T-helper 22 cell (primary cell): ENCODE results near the gene ZNF892.
"Not testable (repeated sequence)": the region's sequence is repeated elsewhere in the genome, so short reads cannot be mapped to it uniquely, and the experiment has no call there.

ENCODE experiments used
- DNase-seq: peaks from one replicate; pipeline ENCODE4 v3.0.0-alpha.2; 2020; ENCODE audit warnings: low read depth

ZNF892 gene

DNA sequence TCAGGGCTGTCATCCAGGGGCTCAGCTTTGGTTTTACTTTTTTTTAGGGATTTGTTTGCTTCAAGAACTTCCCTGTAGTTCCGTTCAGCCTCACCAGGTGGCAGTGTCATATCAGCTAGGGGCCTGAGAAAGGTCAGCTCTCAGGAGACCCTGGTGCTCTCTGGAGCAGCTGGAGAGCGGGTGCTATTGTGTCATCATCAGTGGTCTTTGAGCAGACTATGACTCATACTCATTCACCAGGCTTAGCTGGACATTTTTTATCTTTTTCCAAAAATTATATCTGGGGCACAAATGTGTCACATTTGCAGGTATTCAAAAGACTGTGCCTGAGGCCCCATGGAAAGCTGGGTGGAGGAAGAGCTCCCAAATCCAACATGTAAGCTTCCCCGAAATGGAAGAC lies 24.4 kb downstream of the ZNF892 start:
- no peak for DNase-seq

DNA sequence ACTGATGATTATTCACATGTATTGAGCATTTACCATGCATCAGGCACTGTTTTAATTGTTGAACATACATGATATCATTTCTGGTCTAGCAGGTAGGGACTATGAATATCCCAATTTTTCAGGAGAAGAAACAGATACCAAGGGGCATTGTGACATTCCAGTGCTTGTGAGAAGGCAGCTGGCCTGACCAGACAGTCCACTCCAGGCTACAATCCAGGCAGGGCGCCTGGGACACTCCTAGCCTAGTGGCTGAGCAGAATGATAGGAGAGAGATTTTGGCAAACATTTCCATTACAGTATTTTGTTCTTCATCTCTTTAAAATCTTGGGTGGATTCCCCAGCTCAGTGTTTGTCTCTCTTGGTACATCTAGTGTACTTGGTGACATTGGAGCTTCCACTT lies 24.9 kb downstream of the ZNF892 start:
- DNase-seq: no peak

DNA sequence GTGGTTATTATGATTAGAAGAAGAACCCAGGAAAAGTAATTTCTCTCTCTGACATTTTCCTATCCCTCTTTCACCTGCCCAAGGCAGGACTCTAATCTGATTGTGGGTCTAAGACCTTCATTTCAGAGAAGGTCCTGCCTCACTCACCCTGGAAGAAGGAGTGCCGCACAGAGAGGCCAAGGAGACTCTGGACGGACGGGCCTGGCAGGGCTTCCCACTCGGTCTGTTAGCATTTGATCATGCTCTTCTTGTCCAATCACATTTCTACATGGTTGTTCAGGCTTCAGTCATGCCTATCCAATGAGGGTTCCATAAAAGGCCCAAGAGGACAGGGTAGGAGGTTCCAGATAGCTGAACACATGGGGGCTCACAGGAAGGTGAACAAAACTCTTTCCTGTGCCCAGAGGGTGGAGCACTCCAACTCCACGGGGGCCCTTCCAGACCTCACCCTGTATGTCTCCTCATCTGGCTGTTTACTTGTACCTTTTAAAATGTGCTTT lies 27.0 kb downstream of the ZNF892 start:
- no peak for DNase-seq

DNA sequence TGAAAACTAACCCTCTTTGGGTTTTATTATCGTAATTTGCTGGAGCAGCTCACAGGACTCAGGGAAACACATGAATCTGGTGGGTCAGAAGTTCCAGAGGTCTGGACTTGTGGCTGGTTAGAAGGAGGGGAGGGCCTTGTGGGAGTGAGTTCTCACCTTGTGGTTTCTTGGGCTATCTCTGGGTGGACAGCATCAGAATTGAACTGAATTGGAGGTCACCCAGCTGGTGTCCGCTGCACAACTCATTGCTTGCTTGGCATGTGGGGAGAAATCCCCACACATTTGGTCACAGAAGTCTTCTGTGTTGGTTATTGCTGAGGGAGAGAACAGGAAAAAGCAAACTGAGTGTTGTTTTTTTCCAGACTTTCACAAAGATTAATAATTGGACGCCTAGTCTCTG lies 27.5 kb downstream of the ZNF892 start:
- no peak for DNase-seq

DNA sequence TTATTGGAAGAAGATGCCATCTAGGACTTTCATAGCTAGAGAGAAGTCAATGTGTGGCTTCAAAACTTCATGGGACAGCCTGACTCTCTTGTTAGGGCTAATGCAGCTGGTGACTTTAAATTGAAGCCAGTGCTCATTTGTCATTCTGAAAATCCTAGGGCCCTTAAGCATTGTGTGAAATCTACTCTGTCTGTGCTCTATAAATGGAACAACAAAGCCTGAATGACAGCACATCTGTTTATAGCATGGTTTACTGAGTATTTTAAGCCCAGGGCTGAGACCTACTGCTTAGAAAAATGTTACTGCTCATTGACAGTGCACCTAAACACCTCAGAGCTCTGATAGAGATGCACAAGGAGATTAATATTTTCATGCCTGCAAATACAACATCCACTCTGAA lies 30.8 kb downstream of the ZNF892 start:
- no peak for DNase-seq

DNA sequence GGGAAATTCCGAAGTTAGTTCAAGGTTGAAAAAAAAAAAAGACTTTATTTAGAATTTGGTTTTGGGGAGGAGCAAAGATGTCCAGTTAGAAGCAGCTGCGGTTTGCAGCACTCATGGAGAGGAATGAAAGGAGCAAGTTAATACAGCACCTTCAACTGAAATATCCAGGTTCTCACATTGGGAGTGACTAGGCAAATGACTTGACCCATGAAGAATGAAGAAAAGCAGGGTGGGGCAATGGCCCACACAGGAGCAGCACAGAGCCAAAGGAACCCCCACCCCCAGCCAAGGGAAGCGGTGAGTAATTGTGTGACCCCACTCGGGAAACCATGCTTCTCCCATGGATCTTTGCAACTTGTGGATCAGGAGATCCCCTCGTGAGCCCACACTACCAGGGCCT lies 32.8 kb downstream of the ZNF892 start:
- DNase-seq: no peak

DNA sequence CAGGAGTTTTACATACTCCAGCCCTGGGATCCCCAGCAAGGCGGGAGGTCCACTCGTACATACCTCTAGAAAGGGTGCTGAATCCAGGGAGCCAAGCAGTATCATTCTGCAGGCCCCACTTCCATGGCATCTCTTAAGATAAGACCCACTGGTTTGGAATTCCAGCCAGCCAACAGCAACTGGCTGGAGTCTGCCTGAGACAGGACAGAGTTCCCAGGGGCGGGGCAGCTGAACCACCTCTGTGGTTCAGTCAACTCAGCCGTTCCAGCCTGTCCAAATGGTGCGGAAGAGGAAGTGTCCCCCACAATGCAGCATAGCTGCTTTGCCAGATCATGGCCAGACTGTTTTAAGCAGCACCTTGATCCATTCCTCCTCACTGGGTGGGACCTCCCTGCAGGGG lies 33.2 kb downstream of the ZNF892 start:
- DNase-seq: no peak

DNA sequence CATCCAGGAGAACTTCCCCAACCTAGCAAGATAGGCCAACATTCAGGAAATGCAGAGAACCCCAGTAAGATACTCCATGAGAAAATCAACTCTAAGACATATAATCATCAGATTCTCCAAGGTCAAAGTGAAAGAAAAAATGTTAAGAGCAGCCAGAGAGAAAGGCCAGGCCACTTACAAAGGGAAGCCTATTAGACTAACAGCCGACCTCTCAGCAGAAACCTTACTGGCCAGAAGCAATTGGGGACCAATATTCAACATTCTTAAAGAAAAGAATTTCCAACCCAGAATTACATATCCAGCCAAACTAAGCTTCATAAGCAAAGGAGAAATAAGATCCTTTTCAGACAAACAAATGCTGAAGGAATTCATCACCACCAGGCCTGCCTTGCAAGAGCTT lies 34.8 kb downstream of the ZNF892 start:
- DNase-seq: not testable (repeated sequence)
